GM23338 (cell line): ENCODE measurements around the gene PEAK3. TPM values are rescaled to one million over a fixed set of nuclear protein-coding genes. Genes with fewer than 3 reads are reported as not detected.

Experiments
- ATAC-seq: fragments of 200-7000 bp; cut with Tn5 transposase; 3 replicates; pipeline ENCODE4 v1.9.1; 2020
- DNase-seq: peaks from one replicate; pipeline ENCODE4 v3.0.0-alpha.2; 2015; ENCODE audit warnings: low spot score
- H2AFZ ChIP-seq: fragments of 200-600 bp; sonication (generic); 2 replicates; pipeline ENCODE4 v1.8.0; 2016; ENCODE audit warnings: antibody characterized with exemption, mild to moderate bottlenecking, moderate library complexity
- H3F3A ChIP-seq: fragments of 200-600 bp; sonication (generic); replicated peaks from 2 replicates; pipeline ENCODE4 v1.8.0; 2017; ENCODE audit warnings: antibody characterized with exemption, mixed run types, low read depth
- H3K27ac ChIP-seq: fragments of 200-600 bp; sonication (generic); 2 replicates; pipeline ENCODE4 v1.6.1; 2016; ENCODE audit warnings: low read depth
- H3K27me3 ChIP-seq: fragments of 200-600 bp; sonication (generic); 2 replicates; pipeline ENCODE4 v1.8.0; 2016; ENCODE audit warnings: mild to moderate bottlenecking, mixed run types, moderate library complexity; ENCODE audit not compliant: insufficient read depth
- H3K36me3 ChIP-seq: fragments of 200-600 bp; sonication (generic); 2 replicates; pipeline ENCODE4 v1.8.0; 2016; ENCODE audit warnings: mild to moderate bottlenecking; ENCODE audit not compliant: insufficient read depth
- H3K4me1 ChIP-seq: fragments of 200-600 bp; sonication (generic); 2 replicates; pipeline ENCODE4 v1.8.0; 2016; ENCODE audit warnings: mild to moderate bottlenecking, moderate library complexity; ENCODE audit not compliant: insufficient read depth
- H3K4me2 ChIP-seq: fragments of 200-600 bp; sonication (generic); 2 replicates; pipeline ENCODE4 v1.7.1; 2017; ENCODE audit warnings: mixed run types
- H3K4me3 ChIP-seq: fragments of 200-600 bp; sonication (generic); 2 replicates; pipeline ENCODE4 v1.6.1; 2016; ENCODE audit warnings: mixed run types
- H3K79me2 ChIP-seq: fragments of 200-600 bp; sonication (generic); replicated peaks from 2 replicates; pipeline ENCODE4 v1.8.0; 2017; ENCODE audit warnings: mild to moderate bottlenecking; ENCODE audit not compliant: insufficient read depth
- H3K9me2 ChIP-seq: fragments of 200-600 bp; sonication (generic); 2 replicates; pipeline ENCODE4 v1.8.0; 2017; ENCODE audit not compliant: insufficient read depth
- H4K20me1 ChIP-seq: fragments of 200-600 bp; sonication (generic); replicated peaks from 2 replicates; pipeline ENCODE4 v1.8.0; 2017; ENCODE audit warnings: mild to moderate bottlenecking; ENCODE audit not compliant: insufficient read depth
- H3K27ac Mint-ChIP-seq: 2 replicates; pipeline ENCODE4 v1.8.0; 2020; ENCODE audit warnings: inconsistent platforms, mild to moderate bottlenecking, moderate library complexity, mixed read lengths
- H3K27me3 Mint-ChIP-seq: 3 replicates; pipeline ENCODE4 v1.8.0; 2022; ENCODE audit warnings: low read depth, mild to moderate bottlenecking, moderate library complexity, mixed read lengths, inconsistent platforms; ENCODE audit not compliant: insufficient read depth, poor library complexity
- H3K36me3 Mint-ChIP-seq: 3 replicates; pipeline ENCODE4 v1.8.0; 2021; ENCODE audit warnings: low read depth, mild to moderate bottlenecking, inconsistent platforms, moderate library complexity, mixed read lengths
- H3K4me1 Mint-ChIP-seq: 3 replicates; pipeline ENCODE4 v1.8.0; 2020; ENCODE audit warnings: mild to moderate bottlenecking, inconsistent platforms, mixed read lengths
- H3K4me3 Mint-ChIP-seq: 3 replicates; pipeline ENCODE4 v1.8.0; 2021; ENCODE audit warnings: moderate library complexity, mild to moderate bottlenecking, inconsistent platforms, mixed read lengths
- H3K9me3 Mint-ChIP-seq: 3 replicates; pipeline ENCODE4 v1.8.0; 2020; ENCODE audit warnings: moderate library complexity, mild to moderate bottlenecking, inconsistent platforms, mixed read lengths
- CREB1 ChIP-seq: fragments of 250-450 bp; sonication (Bioruptor Pico); IDR thresholded peaks from 2 replicates; pipeline ENCODE4 v1.5.0; 2020; ENCODE audit warnings: low read depth, mild to moderate bottlenecking, moderate library complexity
- EZH2 ChIP-seq: fragments of 200-600 bp; sonication (generic); IDR thresholded peaks from one replicate; pipeline ENCODE4 v1.8.0; 2017; ENCODE audit warnings: antibody characterized with exemption, mild to moderate bottlenecking, low read depth; ENCODE audit not compliant: unreplicated experiment
- EZH2phosphoT487 ChIP-seq: fragments of 200-600 bp; sonication (generic); IDR thresholded peaks from one replicate; pipeline ENCODE4 v1.8.1; 2018; ENCODE audit warnings: antibody characterized with exemption; ENCODE audit not compliant: unreplicated experiment
- JUNB ChIP-seq: IDR thresholded peaks from one replicate; pipeline ENCODE4 v1.6.1; 2016; ENCODE audit warnings: antibody characterized with exemption; ENCODE audit not compliant: unreplicated experiment
- NANOG ChIP-seq: IDR thresholded peaks from 2 replicates; pipeline ENCODE4 v1.6.1; 2016; ENCODE audit warnings: antibody characterized with exemption, borderline replicate concordance
- POLR2AphosphoS5 ChIP-seq: IDR thresholded peaks from 2 replicates; pipeline ENCODE4 v1.6.1; 2016; ENCODE audit warnings: antibody characterized with exemption, low read depth
- STAT1 ChIP-seq: IDR thresholded peaks from one replicate; pipeline ENCODE4 v1.6.1; 2016; ENCODE audit warnings: antibody characterized with exemption; ENCODE audit not compliant: unreplicated experiment
- ZNF114 ChIP-seq: fragments of 250-450 bp; sonication (Bioruptor Pico); IDR thresholded peaks from 2 replicates; pipeline ENCODE4 v1.5.0; 2020; ENCODE audit warnings: mild to moderate bottlenecking, moderate library complexity
- ZNF331 ChIP-seq: fragments of 250-450 bp; sonication (Bioruptor Pico); IDR thresholded peaks from 2 replicates; pipeline ENCODE4 v1.5.0; 2020; ENCODE audit warnings: low read depth, mild to moderate bottlenecking, moderate library complexity
- polyA plus RNA-seq: library from polyadenylated mRNA; unstranded; fragments of >200 nt; fragmentation: Nextera tagmentation; extraction: Ambion mirVana; gene quantifications from 2 replicates; pipeline ENCODE4 v1.2.1, GENCODE V29; 2016
- total RNA-seq: library from RNA; depleted of rRNA; stranded (reverse); fragments of >200 nt; shearing (Covaris generic); gene quantifications from 2 replicates; pipeline ENCODE4 v1.2.3, GENCODE V29; 2014
- TF ChIP-seq, protein P1 (sequence below), 2 experiments: fragments of 200-600 bp in 1 of 2; sonication (generic) in 1 of 2; conservative IDR thresholded peaks; 2 replicates each; pipeline versions ENCODE4 v1.5.1 to v1.6.1; 2016 to 2017; ENCODE audit warnings: antibody characterized with exemption in 2 of 2, low read depth in 2 of 2, mild to moderate bottlenecking in 2 of 2, moderate library complexity in 1 of 2
- TF ChIP-seq, protein P2 (sequence below): IDR thresholded peaks from one replicate; pipeline ENCODE4 v1.6.1; 2018; ENCODE audit warnings: antibody characterized with exemption; ENCODE audit not compliant: unreplicated experiment
- TF ChIP-seq, protein P3 (sequence below): fragments of 250-450 bp; sonication (Bioruptor Pico); IDR thresholded peaks from 2 replicates; pipeline ENCODE4 v1.5.0; 2020; ENCODE audit warnings: mild to moderate bottlenecking, moderate library complexity
- TF ChIP-seq, protein P4 (sequence below): IDR thresholded peaks from 2 replicates; pipeline ENCODE4 v1.6.1; 2016; ENCODE audit warnings: antibody characterized with exemption

The PEAK3 gene
- total and polyA plus RNA-seq, 2 experiments from 2014 or later, result not detected

DNA sequence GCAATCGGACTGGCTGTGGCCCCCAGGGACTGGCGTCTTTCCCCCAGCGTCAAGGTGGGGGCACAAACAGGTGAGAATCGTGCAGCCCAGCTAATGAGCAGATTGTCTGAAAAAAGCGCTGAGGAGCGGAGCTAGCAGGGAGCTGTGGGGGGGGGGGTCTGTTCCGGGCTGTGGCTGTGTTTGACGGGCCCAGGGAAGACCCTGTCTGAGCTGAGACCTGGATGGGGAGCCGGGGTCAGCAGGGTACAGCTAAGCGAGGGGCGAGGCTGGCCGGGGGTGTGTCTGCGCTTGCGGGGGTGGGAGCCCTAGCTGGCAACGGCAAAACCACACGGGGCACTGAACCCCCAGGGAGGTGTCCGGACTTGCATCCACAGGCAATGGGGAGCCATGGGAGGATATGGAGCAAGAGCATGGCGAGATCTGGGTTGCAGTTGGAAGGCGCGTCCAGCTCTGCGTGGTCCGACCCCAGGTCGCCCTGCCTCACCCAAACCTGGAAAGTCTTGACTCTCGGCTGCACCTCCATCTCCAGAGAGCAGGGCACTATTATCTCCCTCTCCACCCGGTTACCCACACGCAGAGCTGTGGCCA, 21.3 kb upstream of the PEAK3 start:
- Mint-ChIP-seq H3K27ac (no peak overlapping the region), H3K36me3 (no peaks in the 10 kb centered on the region), H3K4me3 (no peak overlapping the region), H3K27me3 (peaks cover 39% of the 10 kb centered on the region), H3K4me1 (peaks cover 5% of the 10 kb centered on the region), H3K9me3 (no peaks in the 10 kb centered on the region; the same call in 2 of the 3 replicates)
- TF ChIP-seq, protein P1, sequence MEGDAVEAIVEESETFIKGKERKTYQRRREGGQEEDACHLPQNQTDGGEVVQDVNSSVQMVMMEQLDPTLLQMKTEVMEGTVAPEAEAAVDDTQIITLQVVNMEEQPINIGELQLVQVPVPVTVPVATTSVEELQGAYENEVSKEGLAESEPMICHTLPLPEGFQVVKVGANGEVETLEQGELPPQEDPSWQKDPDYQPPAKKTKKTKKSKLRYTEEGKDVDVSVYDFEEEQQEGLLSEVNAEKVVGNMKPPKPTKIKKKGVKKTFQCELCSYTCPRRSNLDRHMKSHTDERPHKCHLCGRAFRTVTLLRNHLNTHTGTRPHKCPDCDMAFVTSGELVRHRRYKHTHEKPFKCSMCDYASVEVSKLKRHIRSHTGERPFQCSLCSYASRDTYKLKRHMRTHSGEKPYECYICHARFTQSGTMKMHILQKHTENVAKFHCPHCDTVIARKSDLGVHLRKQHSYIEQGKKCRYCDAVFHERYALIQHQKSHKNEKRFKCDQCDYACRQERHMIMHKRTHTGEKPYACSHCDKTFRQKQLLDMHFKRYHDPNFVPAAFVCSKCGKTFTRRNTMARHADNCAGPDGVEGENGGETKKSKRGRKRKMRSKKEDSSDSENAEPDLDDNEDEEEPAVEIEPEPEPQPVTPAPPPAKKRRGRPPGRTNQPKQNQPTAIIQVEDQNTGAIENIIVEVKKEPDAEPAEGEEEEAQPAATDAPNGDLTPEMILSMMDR (conservative IDR thresholded peaks at IDR 0.05; ENCODE audit: low read depth in 2 of 2), result no peak
- TF ChIP-seq CREB1 (CRISPR knock-in tag) (no peak), POLR2AphosphoS5 (no peak), ZNF114 (CRISPR knock-in tag) (no peak), EZH2 (no peak), STAT1 (no peak), ZNF331 (CRISPR knock-in tag) (no peak), NANOG (no peak), JUNB (no peak), EZH2phosphoT487 (no peak)
- TF ChIP-seq, protein P2, sequence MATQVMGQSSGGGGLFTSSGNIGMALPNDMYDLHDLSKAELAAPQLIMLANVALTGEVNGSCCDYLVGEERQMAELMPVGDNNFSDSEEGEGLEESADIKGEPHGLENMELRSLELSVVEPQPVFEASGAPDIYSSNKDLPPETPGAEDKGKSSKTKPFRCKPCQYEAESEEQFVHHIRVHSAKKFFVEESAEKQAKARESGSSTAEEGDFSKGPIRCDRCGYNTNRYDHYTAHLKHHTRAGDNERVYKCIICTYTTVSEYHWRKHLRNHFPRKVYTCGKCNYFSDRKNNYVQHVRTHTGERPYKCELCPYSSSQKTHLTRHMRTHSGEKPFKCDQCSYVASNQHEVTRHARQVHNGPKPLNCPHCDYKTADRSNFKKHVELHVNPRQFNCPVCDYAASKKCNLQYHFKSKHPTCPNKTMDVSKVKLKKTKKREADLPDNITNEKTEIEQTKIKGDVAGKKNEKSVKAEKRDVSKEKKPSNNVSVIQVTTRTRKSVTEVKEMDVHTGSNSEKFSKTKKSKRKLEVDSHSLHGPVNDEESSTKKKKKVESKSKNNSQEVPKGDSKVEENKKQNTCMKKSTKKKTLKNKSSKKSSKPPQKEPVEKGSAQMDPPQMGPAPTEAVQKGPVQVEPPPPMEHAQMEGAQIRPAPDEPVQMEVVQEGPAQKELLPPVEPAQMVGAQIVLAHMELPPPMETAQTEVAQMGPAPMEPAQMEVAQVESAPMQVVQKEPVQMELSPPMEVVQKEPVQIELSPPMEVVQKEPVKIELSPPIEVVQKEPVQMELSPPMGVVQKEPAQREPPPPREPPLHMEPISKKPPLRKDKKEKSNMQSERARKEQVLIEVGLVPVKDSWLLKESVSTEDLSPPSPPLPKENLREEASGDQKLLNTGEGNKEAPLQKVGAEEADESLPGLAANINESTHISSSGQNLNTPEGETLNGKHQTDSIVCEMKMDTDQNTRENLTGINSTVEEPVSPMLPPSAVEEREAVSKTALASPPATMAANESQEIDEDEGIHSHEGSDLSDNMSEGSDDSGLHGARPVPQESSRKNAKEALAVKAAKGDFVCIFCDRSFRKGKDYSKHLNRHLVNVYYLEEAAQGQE, result no peak
- TF ChIP-seq, protein P3, sequence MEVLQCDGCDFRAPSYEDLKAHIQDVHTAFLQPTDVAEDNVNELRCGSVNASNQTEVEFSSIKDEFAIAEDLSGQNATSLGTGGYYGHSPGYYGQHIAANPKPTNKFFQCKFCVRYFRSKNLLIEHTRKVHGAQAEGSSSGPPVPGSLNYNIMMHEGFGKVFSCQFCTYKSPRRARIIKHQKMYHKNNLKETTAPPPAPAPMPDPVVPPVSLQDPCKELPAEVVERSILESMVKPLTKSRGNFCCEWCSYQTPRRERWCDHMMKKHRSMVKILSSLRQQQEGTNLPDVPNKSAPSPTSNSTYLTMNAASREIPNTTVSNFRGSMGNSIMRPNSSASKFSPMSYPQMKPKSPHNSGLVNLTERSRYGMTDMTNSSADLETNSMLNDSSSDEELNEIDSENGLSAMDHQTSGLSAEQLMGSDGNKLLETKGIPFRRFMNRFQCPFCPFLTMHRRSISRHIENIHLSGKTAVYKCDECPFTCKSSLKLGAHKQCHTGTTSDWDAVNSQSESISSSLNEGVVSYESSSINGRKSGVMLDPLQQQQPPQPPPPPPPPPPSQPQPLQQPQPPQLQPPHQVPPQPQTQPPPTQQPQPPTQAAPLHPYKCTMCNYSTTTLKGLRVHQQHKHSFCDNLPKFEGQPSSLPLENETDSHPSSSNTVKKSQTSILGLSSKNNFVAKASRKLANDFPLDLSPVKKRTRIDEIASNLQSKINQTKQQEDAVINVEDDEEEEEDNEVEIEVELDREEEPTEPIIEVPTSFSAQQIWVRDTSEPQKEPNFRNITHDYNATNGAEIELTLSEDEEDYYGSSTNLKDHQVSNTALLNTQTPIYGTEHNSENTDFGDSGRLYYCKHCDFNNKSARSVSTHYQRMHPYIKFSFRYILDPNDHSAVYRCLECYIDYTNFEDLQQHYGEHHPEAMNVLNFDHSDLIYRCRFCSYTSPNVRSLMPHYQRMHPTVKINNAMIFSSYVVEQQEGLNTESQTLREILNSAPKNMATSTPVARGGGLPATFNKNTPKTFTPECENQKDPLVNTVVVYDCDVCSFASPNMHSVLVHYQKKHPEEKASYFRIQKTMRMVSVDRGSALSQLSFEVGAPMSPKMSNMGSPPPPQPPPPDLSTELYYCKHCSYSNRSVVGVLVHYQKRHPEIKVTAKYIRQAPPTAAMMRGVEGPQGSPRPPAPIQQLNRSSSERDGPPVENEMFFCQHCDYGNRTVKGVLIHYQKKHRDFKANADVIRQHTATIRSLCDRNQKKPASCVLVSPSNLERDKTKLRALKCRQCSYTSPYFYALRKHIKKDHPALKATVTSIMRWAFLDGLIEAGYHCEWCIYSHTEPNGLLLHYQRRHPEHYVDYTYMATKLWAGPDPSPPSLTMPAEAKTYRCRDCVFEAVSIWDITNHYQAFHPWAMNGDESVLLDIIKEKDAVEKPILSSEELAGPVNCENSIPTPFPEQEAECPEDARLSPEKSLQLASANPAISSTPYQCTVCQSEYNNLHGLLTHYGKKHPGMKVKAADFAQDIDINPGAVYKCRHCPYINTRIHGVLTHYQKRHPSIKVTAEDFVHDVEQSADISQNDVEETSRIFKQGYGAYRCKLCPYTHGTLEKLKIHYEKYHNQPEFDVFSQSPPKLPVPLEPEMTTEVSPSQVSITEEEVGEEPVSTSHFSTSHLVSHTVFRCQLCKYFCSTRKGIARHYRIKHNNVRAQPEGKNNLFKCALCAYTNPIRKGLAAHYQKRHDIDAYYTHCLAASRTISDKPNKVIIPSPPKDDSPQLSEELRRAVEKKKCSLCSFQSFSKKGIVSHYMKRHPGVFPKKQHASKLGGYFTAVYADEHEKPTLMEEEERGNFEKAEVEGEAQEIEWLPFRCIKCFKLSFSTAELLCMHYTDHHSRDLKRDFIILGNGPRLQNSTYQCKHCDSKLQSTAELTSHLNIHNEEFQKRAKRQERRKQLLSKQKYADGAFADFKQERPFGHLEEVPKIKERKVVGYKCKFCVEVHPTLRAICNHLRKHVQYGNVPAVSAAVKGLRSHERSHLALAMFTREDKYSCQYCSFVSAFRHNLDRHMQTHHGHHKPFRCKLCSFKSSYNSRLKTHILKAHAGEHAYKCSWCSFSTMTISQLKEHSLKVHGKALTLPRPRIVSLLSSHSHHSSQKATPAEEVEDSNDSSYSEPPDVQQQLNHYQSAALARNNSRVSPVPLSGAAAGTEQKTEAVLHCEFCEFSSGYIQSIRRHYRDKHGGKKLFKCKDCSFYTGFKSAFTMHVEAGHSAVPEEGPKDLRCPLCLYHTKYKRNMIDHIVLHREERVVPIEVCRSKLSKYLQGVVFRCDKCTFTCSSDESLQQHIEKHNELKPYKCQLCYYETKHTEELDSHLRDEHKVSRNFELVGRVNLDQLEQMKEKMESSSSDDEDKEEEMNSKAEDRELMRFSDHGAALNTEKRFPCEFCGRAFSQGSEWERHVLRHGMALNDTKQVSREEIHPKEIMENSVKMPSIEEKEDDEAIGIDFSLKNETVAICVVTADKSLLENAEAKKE (CRISPR knock-in tag), result no peak
- TF ChIP-seq, protein P4, sequence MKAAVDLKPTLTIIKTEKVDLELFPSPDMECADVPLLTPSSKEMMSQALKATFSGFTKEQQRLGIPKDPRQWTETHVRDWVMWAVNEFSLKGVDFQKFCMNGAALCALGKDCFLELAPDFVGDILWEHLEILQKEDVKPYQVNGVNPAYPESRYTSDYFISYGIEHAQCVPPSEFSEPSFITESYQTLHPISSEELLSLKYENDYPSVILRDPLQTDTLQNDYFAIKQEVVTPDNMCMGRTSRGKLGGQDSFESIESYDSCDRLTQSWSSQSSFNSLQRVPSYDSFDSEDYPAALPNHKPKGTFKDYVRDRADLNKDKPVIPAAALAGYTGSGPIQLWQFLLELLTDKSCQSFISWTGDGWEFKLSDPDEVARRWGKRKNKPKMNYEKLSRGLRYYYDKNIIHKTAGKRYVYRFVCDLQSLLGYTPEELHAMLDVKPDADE, result no peak
- Histone ChIP-seq H3F3A (no peaks in the 10 kb centered on the region), H3K9me2 (no peaks in the 10 kb centered on the region), H3K36me3 (no peaks in the 10 kb centered on the region), H3K79me2 (no peaks in the 10 kb centered on the region), H3K4me3 (peak overlapping the region; percentile 44; the same call in 1 of the 2 replicates), H4K20me1 (no peaks in the 10 kb centered on the region), H3K27ac (no peak overlapping the region), H3K27me3 (peaks cover 26% of the 10 kb centered on the region), H3K4me2 (peak overlapping the region; percentile 72; the same call in 1 of the 2 replicates), H2AFZ (peak overlapping the region; percentile 90), H3K4me1 (peaks cover 5% of the 10 kb centered on the region; the same call in 1 of the 2 replicates)
- ATAC-seq (no peak), DNase-seq (no peak)
